T-helper 1 cell treated with Interleukin-12 subunit alpha and Interleukin-12 subunit beta and Interleukin-4 antibody, amounts not matched to agents 30 ng/mL and 1 ng/mL, for 36 hours (primary cell): ENCODE measurements around the gene UCN2. TPM values are rescaled to one million over a fixed set of nuclear protein-coding genes. Genes with fewer than 3 reads are reported as not detected.
"Not testable (repeated sequence)": the region's sequence is repeated elsewhere in the genome, so short reads cannot be mapped to it uniquely, and the experiment has no call there.

ENCODE experiments used
- intact Hi-C: fragments of 100-400 bp; cut with micrococcal nuclease; formaldehyde crosslinking; loops from one replicate; pipeline ENCODE4 v1.15.1; 2024
- total RNA-seq: library from RNA; stranded (reverse); gene quantifications from 2 replicates; pipeline ENCODE4 v1.2.3, GENCODE V29; 2022

Gene UCN2
- total RNA-seq, 1 donor from 2014 or later = not detected

GRCh38 chr3:48564022-48564421 lies 441 bp upstream of the UCN2 start:
- intact Hi-C loops = no loop called here

GRCh38 chr3:48562367-48563095 lies 1.1 kb downstream of the UCN2 start:
- intact Hi-C loops = no loop called here

GRCh38 chr3:48561045-48561736 lies 2.4 kb downstream of the UCN2 start:
- intact Hi-C loops = no loop called here

DNA sequence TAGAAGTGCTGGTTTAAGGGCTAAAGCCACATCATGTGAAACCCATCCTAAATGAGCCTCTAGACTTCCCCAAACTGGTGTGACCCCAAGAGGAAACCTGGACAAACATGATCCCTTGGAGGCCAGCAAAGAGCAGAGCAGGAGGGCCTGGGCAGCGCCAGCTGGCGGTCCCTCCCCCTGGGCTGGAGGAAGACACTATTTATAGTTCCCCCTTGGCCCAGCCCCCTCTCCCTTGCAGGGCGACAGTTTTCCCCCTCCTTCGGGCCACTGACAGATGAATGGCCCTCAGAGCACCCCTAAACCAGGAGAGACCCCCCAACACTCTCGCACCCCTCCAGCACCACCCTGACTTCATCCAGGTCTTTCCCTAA lies 2.9 kb downstream of the UCN2 start:
- intact Hi-C loops = no loop called here

DNA sequence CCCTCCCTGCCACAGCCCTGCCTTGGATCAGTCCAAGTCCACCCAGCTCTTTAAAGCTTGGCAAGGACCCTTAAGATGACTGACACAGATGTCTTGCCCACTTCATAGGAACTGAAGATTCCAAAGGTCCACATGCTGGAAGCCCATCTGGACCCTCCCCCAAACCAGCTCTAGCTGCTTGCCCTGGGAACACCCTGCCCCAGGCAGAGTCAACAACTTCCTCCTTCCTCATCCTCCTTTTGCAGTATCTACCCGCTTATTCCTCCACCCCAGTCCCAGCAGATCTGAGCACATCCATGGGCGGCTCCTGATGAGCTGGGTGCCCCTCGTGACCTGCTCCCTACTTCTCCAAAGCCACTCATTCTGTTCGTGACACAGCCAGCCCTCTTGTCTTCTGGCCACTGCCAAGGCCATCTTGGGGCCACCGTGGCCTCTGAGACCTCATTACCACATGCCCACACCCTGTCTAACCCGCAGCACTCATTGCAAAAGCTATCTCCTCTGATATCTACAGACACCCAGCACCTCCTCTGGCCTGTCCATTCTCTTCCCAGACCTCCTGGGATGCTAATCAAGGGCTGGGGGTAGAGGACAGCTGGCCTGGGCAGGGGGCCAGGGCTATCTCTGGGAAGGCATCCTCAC lies 5.0 kb downstream of the UCN2 start:
- intact Hi-C loops = loop anchor here (1.0 to 5.0 kb wide), 8 partner anchors 51 to 1176 kb away; partner anchors contain the start of genes DAG1, PTPN23, SLC26A6 and UQCRC1

GRCh38 chr3:48556796-48557626 lies 6.6 kb downstream of the UCN2 start, which contains the start of gene PFKFB4:
Gene PFKFB4, minus strand, starts transcription at chr3:48556803. Its CDS starts 26 bp downstream, at chr3:48556777.
- intact Hi-C loops = loop anchor here (1.0 to 5.0 kb wide), 19 partner anchors 84 to 1742 kb away; partner anchors contain the start of genes ATRIP, CCDC51, CDC25A and DAG1

GRCh38 chr3:48555949-48556795 lies 7.4 kb downstream of the UCN2 start:
- intact Hi-C loops = loop anchor here (1.0 to 5.0 kb wide), 13 partner anchors 101 to 1743 kb away; partner anchors contain the start of genes ATRIP, CCDC51, CDC25A and DAG1

GRCh38 chr3:48555231-48555948 lies 8.2 kb downstream of the UCN2 start:
- intact Hi-C loops = loop anchor here (5.0 kb wide), 2 partner anchors 917 to 1173 kb away; partner anchors contain the start of genes DAG1 and PTPN23

- intact Hi-C loops = no loop called here
Observed at GRCh38 chr3:48553886-48554845, 9.4 kb downstream of the UCN2 start.

DNA sequence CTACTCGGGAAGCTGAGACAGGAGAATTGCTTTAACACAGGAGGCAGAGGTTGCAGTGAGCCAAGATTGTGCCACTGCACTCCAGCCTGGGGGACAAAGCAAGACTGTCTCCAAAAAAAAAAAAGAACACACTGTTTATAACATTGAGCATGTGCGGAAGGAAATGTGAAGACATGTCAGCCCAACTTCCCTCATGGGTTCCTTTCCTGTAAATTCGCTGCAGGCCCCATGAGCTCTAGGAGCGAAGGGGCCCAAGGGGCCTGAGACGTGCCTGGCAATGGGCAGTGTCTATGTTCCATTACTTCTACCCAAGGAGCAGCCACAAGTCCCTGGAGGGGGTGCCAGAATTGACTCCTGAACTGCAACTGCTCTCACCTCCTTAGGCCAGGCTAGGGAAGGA lies 10.2 kb downstream of the UCN2 start:
- intact Hi-C loops = no loop called here

DNA sequence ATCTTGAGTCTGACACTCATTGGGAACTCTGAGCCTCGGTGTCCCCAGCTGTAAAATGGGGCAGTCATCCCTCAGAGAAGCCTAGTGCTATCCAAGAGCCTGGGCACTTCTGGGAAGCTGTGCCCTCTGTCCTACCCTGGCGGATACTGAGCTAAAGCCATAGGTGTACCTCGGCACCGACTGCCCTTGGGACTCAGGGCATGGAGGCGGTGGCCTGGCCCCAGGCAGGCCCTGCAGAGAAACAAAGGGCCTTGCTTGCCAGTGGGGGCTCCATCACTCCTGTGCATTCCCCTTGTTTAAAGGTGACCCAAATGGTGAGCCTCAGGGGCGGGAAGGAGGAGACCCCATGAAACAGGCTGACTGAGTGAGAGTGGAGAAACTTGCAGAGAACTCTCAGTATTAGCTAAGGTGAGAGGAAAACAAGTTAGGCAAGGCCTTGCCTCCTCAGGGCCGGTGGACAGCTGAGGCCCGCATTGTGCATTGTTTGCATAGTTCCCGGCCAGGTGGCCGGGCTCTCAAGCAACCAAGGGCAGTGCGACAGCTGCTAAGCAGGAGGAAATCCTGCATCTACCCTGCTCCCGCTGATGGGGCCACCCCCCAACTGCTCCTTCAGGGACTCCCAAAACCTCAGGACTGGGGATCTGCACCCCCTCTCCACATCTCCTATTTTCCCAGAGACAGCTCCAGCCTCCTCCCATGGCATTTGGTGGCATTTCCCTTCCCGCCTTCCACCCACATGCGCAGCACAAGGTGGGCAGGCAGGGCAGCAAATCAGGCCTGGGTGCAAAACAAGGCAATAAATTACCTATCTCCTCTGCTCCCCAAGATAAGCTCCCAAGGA lies 11.2 kb downstream of the UCN2 start:
- intact Hi-C loops = no loop called here

- intact Hi-C loops = not testable (repeated sequence)
Observed at GRCh38 chr3:48551651-48552050, 11.9 kb downstream of the UCN2 start.

GRCh38 chr3:48548729-48549705 lies 14.6 kb downstream of the UCN2 start:
- intact Hi-C loops = loop anchor here (1.0 to 2.0 kb wide), 7 partner anchors 42 to 276 kb away; partner anchors contain the start of genes ATRIP, CCDC51 and TMA7

- intact Hi-C loops = loop anchor here (1.0 to 2.0 kb wide), 7 partner anchors 41 to 275 kb away; partner anchors contain the start of genes ATRIP, CCDC51 and TMA7
Observed at GRCh38 chr3:48548126-48548525, 15.5 kb downstream of the UCN2 start.

- intact Hi-C loops = no loop called here
Observed at GRCh38 chr3:48546203-48546829, 17.3 kb downstream of the UCN2 start.
